Gastroesophageal sphincter (tissue), 2 donors: ENCODE results near the gene AGAP3.

Source experiments
- POLR2A ChIP-seq, 2 donors: fragments of 450-650 bp; IDR thresholded peaks; one replicate each; pipeline ENCODE4 v1.6.1; 2017; ENCODE audit warnings: antibody characterized with exemption in 2 of 2, mild to moderate bottlenecking in 2 of 2, moderate library complexity in 1 of 2
- POLR2AphosphoS5 ChIP-seq: sonication (generic); formaldehyde crosslinking; IDR thresholded peaks from one replicate; pipeline ENCODE4 v1.6.1; 2017; ENCODE audit warnings: antibody characterized with exemption

- TF ChIP-seq POLR2A (IDR thresholded peaks at IDR 0.05) (no peak), POLR2AphosphoS5 (no peak)
These were observed 58.1 kb downstream of the AGAP3 start for GRCh38 chr7:151144387-151144786.
